ENCODE measurements around the gene HSPB8. TPM values are rescaled to one million over a fixed set of nuclear protein-coding genes. Genes with fewer than 3 reads are reported as not detected.

The HSPB8 gene
- polyA plus RNA-seq, 1 donor (not counting 4 experiments of a cell fraction or from before 2014, with no cell fraction given), result 3.0 TPM

DNA sequence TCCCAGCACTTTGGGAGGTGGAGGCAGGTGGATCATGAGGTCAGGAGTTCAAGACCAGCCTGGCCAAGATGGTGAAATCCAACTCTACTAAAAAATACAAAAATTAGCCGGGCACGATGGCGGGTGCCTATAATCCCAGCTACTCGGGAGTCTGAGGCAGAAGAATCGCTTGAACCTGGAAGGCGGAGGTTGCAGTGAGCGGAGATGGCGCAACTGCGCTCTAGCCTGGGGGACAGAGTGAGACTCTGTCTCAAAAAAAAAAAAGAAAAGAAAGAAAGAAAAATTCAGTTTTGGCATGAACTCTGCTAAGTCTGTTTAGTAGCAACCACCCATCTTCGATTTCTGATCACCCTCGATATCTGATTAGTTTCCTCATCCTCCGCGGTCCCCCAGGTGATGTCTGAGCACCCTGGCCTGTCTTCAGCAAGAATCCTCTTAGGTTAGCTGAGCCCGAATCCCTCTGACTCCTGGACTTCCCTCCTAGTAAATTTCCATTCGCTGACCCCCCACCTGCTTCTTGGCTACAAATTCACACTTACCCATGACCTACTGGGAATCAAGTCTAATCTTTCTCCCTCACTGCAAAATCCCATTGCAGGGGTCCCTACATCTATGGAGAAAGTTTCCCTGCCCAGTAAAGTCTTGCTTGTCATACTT is 879 bp upstream of the HSPB8 start:
- no peak for DNase-seq (ENCODE audit: low read depth, low spot score)

DNA sequence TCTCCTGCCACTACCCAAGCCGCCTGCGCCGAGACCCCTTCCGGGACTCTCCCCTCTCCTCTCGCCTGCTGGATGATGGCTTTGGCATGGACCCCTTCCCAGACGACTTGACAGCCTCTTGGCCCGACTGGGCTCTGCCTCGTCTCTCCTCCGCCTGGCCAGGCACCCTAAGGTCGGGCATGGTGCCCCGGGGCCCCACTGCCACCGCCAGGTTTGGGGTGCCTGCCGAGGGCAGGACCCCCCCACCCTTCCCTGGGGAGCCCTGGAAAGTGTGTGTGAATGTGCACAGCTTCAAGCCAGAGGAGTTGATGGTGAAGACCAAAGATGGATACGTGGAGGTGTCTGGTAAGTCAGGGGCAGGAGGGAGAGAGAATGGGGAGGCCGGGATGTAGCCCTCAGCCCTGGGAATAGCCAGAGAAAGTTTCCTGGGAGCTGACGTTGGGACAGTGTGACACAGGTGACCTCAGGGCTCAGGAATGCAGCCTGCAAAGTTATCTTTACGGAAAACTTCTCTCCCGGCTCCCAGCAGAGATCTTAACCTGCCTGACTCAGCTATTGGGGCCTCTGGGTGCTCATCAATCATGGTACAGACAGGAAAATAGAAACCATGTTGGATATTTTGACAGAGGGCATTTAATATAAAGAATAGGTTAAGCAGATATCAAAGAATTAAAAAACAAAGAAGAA is 747 bp downstream of the HSPB8 start:
- Histone ChIP-seq H3K9me1 (ENCODE audit: control insufficient read depth, extremely low read depth, insufficient read depth, low read length) (no peaks in the 10 kb centered on the region), H3K4me1 (ENCODE audit: control insufficient read depth, extremely low read depth, insufficient read depth, low read length) (peaks cover 28% of the 10 kb centered on the region), H3K4me2 (ENCODE audit: control insufficient read depth, extremely low read depth, insufficient read depth, low read depth, low read length) (peak overlapping the region; percentile 39), H3K36me3 (ENCODE audit: control insufficient read depth in 2 of 2, extremely low read depth in 1 of 2, insufficient read depth in 2 of 2, low read length in 2 of 2) (no peaks in the 10 kb centered on the region), H3K9ac (ENCODE audit: control insufficient read depth, extremely low read depth, insufficient read depth, low read length) (no peak overlapping the region), H2AFZ (ENCODE audit: control insufficient read depth, low read length) (no peak overlapping the region), H3K4me3 (ENCODE audit: control insufficient read depth in 2 of 3, extremely low read depth in 1 of 3, insufficient read depth in 2 of 3, low read depth in 1 of 3, low read length in 3 of 3) (peak overlapping the region in 1 of 3 experiments; percentile 25), H3K27me3 (ENCODE audit: control insufficient read depth, extremely low read depth, insufficient read depth, low read length) (no peaks in the 10 kb centered on the region), H3K9me3 (ENCODE audit: control insufficient read depth, low read depth, low read length) (no peaks in the 10 kb centered on the region), H4K20me1 (ENCODE audit: control insufficient read depth, extremely low read depth, insufficient read depth, low read length) (no peaks in the 10 kb centered on the region), H3K27ac (ENCODE audit: control insufficient read depth, insufficient read depth, low read length) (no peak overlapping the region), H3K79me2 (ENCODE audit: control insufficient read depth, insufficient read depth, low read length) (no peaks in the 10 kb centered on the region)
- FAIRE-seq (no peak), DNase-seq (ENCODE audit: low read depth, low spot score) (no peak)
- dilution Hi-C loops (cut with MboI; ENCODE audit: extremely low pct_ligation_motif_present, low sequenced_read_pairs), result no loop called here
- TF ChIP-seq, protein P1, sequence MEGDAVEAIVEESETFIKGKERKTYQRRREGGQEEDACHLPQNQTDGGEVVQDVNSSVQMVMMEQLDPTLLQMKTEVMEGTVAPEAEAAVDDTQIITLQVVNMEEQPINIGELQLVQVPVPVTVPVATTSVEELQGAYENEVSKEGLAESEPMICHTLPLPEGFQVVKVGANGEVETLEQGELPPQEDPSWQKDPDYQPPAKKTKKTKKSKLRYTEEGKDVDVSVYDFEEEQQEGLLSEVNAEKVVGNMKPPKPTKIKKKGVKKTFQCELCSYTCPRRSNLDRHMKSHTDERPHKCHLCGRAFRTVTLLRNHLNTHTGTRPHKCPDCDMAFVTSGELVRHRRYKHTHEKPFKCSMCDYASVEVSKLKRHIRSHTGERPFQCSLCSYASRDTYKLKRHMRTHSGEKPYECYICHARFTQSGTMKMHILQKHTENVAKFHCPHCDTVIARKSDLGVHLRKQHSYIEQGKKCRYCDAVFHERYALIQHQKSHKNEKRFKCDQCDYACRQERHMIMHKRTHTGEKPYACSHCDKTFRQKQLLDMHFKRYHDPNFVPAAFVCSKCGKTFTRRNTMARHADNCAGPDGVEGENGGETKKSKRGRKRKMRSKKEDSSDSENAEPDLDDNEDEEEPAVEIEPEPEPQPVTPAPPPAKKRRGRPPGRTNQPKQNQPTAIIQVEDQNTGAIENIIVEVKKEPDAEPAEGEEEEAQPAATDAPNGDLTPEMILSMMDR (optimal IDR thresholded peaks at IDR 0.05 in 1 of 3, IDR thresholded peaks at IDR 0.05 in 1 of 3, conservative IDR thresholded peaks at IDR 0.05 in 1 of 3; ENCODE audit: extremely low read depth in 1 of 3, insufficient read depth in 2 of 3, low read length in 3 of 3), result no peak
- no peak for TF ChIP-seq EZH2 (IDR thresholded peaks at IDR 0.05; ENCODE audit: low read length)

More for the DNA sequence above, 879 bp upstream of the HSPB8 start:
- no peaks in the 10 kb centered on the region for H3K9me3 ChIP-seq (ENCODE audit: control insufficient read depth, low read depth, low read length)
- H3K79me2 ChIP-seq (ENCODE audit: control insufficient read depth, insufficient read depth, low read length), result no peaks in the 10 kb centered on the region
- no peak overlapping the region for H3K4me3 ChIP-seq (ENCODE audit: control insufficient read depth in 2 of 3, extremely low read depth in 1 of 3, insufficient read depth in 2 of 3, low read depth in 1 of 3, low read length in 3 of 3)
- no peak overlapping the region for H2AFZ ChIP-seq (ENCODE audit: control insufficient read depth, low read length)
- H3K9me1 ChIP-seq (ENCODE audit: control insufficient read depth, extremely low read depth, insufficient read depth, low read length), result no peaks in the 10 kb centered on the region
- no peak overlapping the region for H3K9ac ChIP-seq (ENCODE audit: control insufficient read depth, extremely low read depth, insufficient read depth, low read length)
- no peak for TF ChIP-seq EZH2 (IDR thresholded peaks at IDR 0.05; ENCODE audit: low read length)
- TF ChIP-seq, protein P1 (optimal IDR thresholded peaks at IDR 0.05 in 1 of 3, IDR thresholded peaks at IDR 0.05 in 1 of 3, conservative IDR thresholded peaks at IDR 0.05 in 1 of 3; ENCODE audit: extremely low read depth in 1 of 3, insufficient read depth in 2 of 3, low read length in 3 of 3), result no peak
- dilution Hi-C loops (cut with MboI; ENCODE audit: extremely low pct_ligation_motif_present, low sequenced_read_pairs), result no loop called here
- H4K20me1 ChIP-seq (ENCODE audit: control insufficient read depth, extremely low read depth, insufficient read depth, low read length), result no peaks in the 10 kb centered on the region
- no peak overlapping the region for H3K27ac ChIP-seq (ENCODE audit: control insufficient read depth, insufficient read depth, low read length)
- H3K27me3 ChIP-seq (ENCODE audit: control insufficient read depth, extremely low read depth, insufficient read depth, low read length), result no peaks in the 10 kb centered on the region
- no peak overlapping the region for H3K4me2 ChIP-seq (ENCODE audit: control insufficient read depth, extremely low read depth, insufficient read depth, low read depth, low read length)
- no peaks in the 10 kb centered on the region for H3K36me3 ChIP-seq (ENCODE audit: control insufficient read depth in 2 of 2, extremely low read depth in 1 of 2, insufficient read depth in 2 of 2, low read length in 2 of 2)
- peaks cover 28% of the 10 kb centered on the region for H3K4me1 ChIP-seq (ENCODE audit: control insufficient read depth, extremely low read depth, insufficient read depth, low read length)
- FAIRE-seq, result no peak

Data from keratinocyte (primary cell).